ENCODE results near the gene ADAMTS9.

ADAMTS9 gene

GRCh38 chr3:64638511-64638910, 49.3 kb downstream of the ADAMTS9 start:
- Histone ChIP-seq H3K79me2 (ENCODE audit: control insufficient read depth, insufficient read depth, low read length, unreplicated experiment) (no peaks in the 10 kb centered on the region), H3K27me3 (ENCODE audit: insufficient read depth, low read length) (no peaks in the 10 kb centered on the region), H2AFZ (ENCODE audit: low read length, unreplicated experiment) (no peak overlapping the region), H3K36me3 (ENCODE audit: insufficient read depth, low read length) (no peaks in the 10 kb centered on the region), H3K4me1 (ENCODE audit: control insufficient read depth, insufficient read depth, low read length, unreplicated experiment) (no peaks in the 10 kb centered on the region), H3K27ac (ENCODE audit: low read depth, low read length) (no peak overlapping the region), H3K4me3 (ENCODE audit: low read depth, low read length) (no peak overlapping the region)

DNA sequence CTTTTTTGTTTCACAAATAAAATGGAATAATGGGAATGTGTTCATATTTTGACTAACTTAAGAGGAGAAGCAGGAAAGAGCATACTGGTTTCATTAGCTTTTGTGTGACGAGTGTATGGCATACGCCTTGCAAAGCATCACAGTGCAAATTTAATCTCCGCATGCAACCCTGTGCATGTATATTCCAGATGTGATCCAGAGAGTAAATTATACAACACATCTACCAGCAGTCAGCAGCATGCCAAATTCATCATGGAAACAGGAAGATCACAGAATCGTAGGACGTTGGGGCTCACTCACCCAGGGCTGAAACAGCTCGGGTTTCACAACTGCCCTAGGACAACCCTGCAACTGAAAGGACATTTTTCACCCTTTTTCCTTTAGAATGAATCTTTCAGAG, 53.4 kb downstream of the ADAMTS9 start:
- no peaks in the 10 kb centered on the region for H3K79me2 ChIP-seq (ENCODE audit: control insufficient read depth, insufficient read depth, low read length, unreplicated experiment)
- no peaks in the 10 kb centered on the region for H3K27me3 ChIP-seq (ENCODE audit: insufficient read depth, low read length)
- H3K4me3 ChIP-seq (ENCODE audit: low read depth, low read length), result no peak overlapping the region
- no peak overlapping the region for H2AFZ ChIP-seq (ENCODE audit: low read length, unreplicated experiment)
- H3K4me1 ChIP-seq (ENCODE audit: control insufficient read depth, insufficient read depth, low read length, unreplicated experiment), result no peaks in the 10 kb centered on the region
- no peak overlapping the region for H3K27ac ChIP-seq (ENCODE audit: low read depth, low read length)
- H3K36me3 ChIP-seq (ENCODE audit: insufficient read depth, low read length), result no peaks in the 10 kb centered on the region

- Histone ChIP-seq H3K27me3 (ENCODE audit: insufficient read depth, low read length) (no peaks in the 10 kb centered on the region), H3K27ac (ENCODE audit: low read depth, low read length) (no peak overlapping the region), H2AFZ (ENCODE audit: low read length, unreplicated experiment) (no peak overlapping the region), H3K4me1 (ENCODE audit: control insufficient read depth, insufficient read depth, low read length, unreplicated experiment) (no peaks in the 10 kb centered on the region), H3K36me3 (ENCODE audit: insufficient read depth, low read length) (no peaks in the 10 kb centered on the region), H3K4me3 (ENCODE audit: low read depth, low read length) (no peak overlapping the region), H3K79me2 (ENCODE audit: control insufficient read depth, insufficient read depth, low read length, unreplicated experiment) (no peaks in the 10 kb centered on the region)
Measured at GRCh38 chr3:64631951-64632350, 55.8 kb downstream of the ADAMTS9 start.

- no peaks in the 10 kb centered on the region for H3K4me1 ChIP-seq (ENCODE audit: control insufficient read depth, insufficient read depth, low read length, unreplicated experiment)
- no peaks in the 10 kb centered on the region for H3K27me3 ChIP-seq (ENCODE audit: insufficient read depth, low read length)
- H2AFZ ChIP-seq (ENCODE audit: low read length, unreplicated experiment), result no peak overlapping the region
- H3K4me3 ChIP-seq (ENCODE audit: low read depth, low read length), result no peak overlapping the region
- no peaks in the 10 kb centered on the region for H3K36me3 ChIP-seq (ENCODE audit: insufficient read depth, low read length)
- H3K79me2 ChIP-seq (ENCODE audit: control insufficient read depth, insufficient read depth, low read length, unreplicated experiment), result no peaks in the 10 kb centered on the region
- no peak overlapping the region for H3K27ac ChIP-seq (ENCODE audit: low read depth, low read length)
Measured at GRCh38 chr3:64627471-64628321, 60.1 kb downstream of the ADAMTS9 start.

DNA sequence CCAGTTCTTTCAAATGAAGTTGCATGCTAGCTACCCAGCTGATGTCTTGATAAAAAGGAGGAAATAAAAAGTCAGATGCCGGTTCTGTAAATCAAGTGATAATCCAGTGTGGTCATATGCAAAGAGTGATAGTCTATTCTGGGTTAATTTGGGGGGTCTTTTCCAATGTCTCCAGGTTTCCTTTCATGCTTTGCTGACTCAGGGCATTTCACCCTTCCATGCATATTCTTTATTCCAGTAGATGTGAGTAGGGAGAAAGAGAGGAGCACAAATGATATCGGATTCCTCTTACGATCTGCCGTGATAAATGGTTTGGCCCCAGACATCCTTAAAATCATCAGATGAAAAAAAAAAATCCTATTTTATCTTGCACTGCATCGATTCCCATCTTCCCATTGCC, 60.8 kb downstream of the ADAMTS9 start:
- H3K27me3 ChIP-seq (ENCODE audit: insufficient read depth, low read length), result no peaks in the 10 kb centered on the region
- no peak overlapping the region for H3K27ac ChIP-seq (ENCODE audit: low read depth, low read length)
- no peak overlapping the region for H2AFZ ChIP-seq (ENCODE audit: low read length, unreplicated experiment)
- H3K4me1 ChIP-seq (ENCODE audit: control insufficient read depth, insufficient read depth, low read length, unreplicated experiment), result no peaks in the 10 kb centered on the region
- no peaks in the 10 kb centered on the region for H3K36me3 ChIP-seq (ENCODE audit: insufficient read depth, low read length)
- no peaks in the 10 kb centered on the region for H3K79me2 ChIP-seq (ENCODE audit: control insufficient read depth, insufficient read depth, low read length, unreplicated experiment)
- no peak overlapping the region for H3K4me3 ChIP-seq (ENCODE audit: low read depth, low read length)

DNA sequence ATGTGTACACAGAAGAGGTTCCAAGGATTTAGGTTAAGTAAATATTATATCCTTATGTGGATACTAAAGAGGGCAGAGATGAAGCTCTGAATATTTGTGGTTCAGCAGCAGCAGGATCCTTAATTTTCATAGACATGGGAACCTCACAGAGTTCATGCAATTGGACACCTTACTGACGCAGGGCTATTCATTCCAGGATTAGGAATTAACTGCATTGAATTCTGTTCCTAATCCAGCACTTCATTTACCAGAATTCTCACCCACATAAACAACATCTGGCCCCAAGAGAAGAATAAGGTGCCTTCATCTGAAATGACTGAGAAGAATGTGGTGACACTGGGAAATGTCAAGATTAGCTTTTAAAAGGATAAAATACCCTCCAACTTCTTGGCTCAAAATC, 62.4 kb downstream of the ADAMTS9 start:
- no peaks in the 10 kb centered on the region for H3K36me3 ChIP-seq (ENCODE audit: insufficient read depth, low read length)

GRCh38 chr3:64623125-64623524, 64.7 kb downstream of the ADAMTS9 start:
- no peak overlapping the region for H2AFZ ChIP-seq (ENCODE audit: low read length, unreplicated experiment)
- H3K27ac ChIP-seq (ENCODE audit: low read depth, low read length), result no peak overlapping the region
- H3K79me2 ChIP-seq (ENCODE audit: control insufficient read depth, insufficient read depth, low read length, unreplicated experiment), result no peaks in the 10 kb centered on the region
- H3K4me1 ChIP-seq (ENCODE audit: control insufficient read depth, insufficient read depth, low read length, unreplicated experiment), result no peaks in the 10 kb centered on the region
- H3K27me3 ChIP-seq (ENCODE audit: insufficient read depth, low read length), result no peaks in the 10 kb centered on the region
- H3K4me3 ChIP-seq (ENCODE audit: low read depth, low read length), result no peak overlapping the region
- no peaks in the 10 kb centered on the region for H3K36me3 ChIP-seq (ENCODE audit: insufficient read depth, low read length)

More for the DNA sequence above, 62.4 kb downstream of the ADAMTS9 start:
- Histone ChIP-seq H2AFZ (ENCODE audit: low read length, unreplicated experiment) (no peak overlapping the region), H3K4me1 (ENCODE audit: control insufficient read depth, insufficient read depth, low read length, unreplicated experiment) (no peaks in the 10 kb centered on the region), H3K79me2 (ENCODE audit: control insufficient read depth, insufficient read depth, low read length, unreplicated experiment) (no peaks in the 10 kb centered on the region), H3K4me3 (ENCODE audit: low read depth, low read length) (no peak overlapping the region), H3K27ac (ENCODE audit: low read depth, low read length) (no peak overlapping the region), H3K27me3 (ENCODE audit: insufficient read depth, low read length) (no peaks in the 10 kb centered on the region)

DNA sequence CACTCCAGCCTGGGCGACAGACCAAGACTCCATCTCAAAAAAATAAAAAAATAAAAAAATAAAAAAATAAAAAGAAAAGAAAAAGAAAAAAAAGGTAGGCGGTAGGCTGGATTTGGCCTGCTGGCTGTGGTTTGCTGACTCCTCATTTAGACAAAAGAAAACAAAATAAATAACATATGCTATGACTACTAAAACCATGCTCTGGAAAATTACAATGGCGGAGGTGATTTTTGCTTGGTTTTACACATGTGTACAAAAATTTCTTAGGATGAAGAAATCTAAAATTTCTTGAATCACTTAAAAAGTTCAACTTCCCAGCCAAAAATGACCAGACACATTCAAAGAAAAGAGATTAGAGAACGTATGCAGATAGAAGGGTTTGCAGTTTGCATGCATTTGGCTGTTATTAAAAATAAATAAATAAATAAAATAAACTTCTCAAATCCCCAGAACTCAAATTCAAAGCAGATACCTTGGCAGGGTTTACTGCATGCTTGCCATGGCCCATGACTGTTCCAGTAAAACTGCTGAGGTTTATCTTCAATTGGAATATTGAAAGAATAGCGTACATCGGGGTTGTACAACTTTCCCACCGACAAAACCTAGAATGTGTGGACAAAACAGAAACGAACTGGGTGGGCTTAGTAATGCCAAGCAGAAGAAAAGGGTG, 65.9 kb downstream of the ADAMTS9 start:
- Histone ChIP-seq H2AFZ (ENCODE audit: low read length, unreplicated experiment) (no peak overlapping the region), H3K4me1 (ENCODE audit: control insufficient read depth, insufficient read depth, low read length, unreplicated experiment) (no peaks in the 10 kb centered on the region), H3K27ac (ENCODE audit: low read depth, low read length) (no peak overlapping the region), H3K27me3 (ENCODE audit: insufficient read depth, low read length) (no peaks in the 10 kb centered on the region), H3K4me3 (ENCODE audit: low read depth, low read length) (no peak overlapping the region), H3K79me2 (ENCODE audit: control insufficient read depth, insufficient read depth, low read length, unreplicated experiment) (no peaks in the 10 kb centered on the region), H3K36me3 (ENCODE audit: insufficient read depth, low read length) (no peaks in the 10 kb centered on the region)

GRCh38 chr3:64621275-64621674, 66.5 kb downstream of the ADAMTS9 start:
- Histone ChIP-seq H3K79me2 (ENCODE audit: control insufficient read depth, insufficient read depth, low read length, unreplicated experiment) (no peaks in the 10 kb centered on the region), H3K4me3 (ENCODE audit: low read depth, low read length) (no peak overlapping the region), H3K4me1 (ENCODE audit: control insufficient read depth, insufficient read depth, low read length, unreplicated experiment) (no peaks in the 10 kb centered on the region), H3K27ac (ENCODE audit: low read depth, low read length) (no peak overlapping the region), H2AFZ (ENCODE audit: low read length, unreplicated experiment) (no peak overlapping the region), H3K27me3 (ENCODE audit: insufficient read depth, low read length) (no peaks in the 10 kb centered on the region), H3K36me3 (ENCODE audit: insufficient read depth, low read length) (no peaks in the 10 kb centered on the region)

DNA sequence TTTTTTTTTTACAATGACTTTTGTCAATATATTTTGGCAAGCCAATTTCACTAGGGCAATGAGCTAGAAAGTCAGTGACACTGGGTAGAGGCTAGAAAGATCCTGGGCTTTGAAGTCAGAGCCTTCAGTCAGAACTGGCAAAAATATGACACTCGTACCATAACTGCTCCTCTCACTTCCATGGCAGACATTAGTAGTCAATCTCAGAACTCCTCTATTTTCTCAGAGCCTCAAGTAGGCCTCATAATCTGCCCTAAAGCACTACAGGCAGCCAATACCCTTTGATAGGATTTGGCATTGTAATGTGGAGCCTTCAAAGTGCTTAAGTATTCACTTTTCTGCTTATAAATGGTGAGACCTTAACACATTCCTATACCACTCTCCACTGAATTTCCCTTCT, 67.8 kb downstream of the ADAMTS9 start:
- Histone ChIP-seq H3K4me3 (ENCODE audit: low read depth, low read length) (no peak overlapping the region), H3K27ac (ENCODE audit: low read depth, low read length) (no peak overlapping the region), H2AFZ (ENCODE audit: low read length, unreplicated experiment) (no peak overlapping the region), H3K4me1 (ENCODE audit: control insufficient read depth, insufficient read depth, low read length, unreplicated experiment) (no peaks in the 10 kb centered on the region), H3K36me3 (ENCODE audit: insufficient read depth, low read length) (no peaks in the 10 kb centered on the region), H3K27me3 (ENCODE audit: insufficient read depth, low read length) (no peaks in the 10 kb centered on the region), H3K79me2 (ENCODE audit: control insufficient read depth, insufficient read depth, low read length, unreplicated experiment) (no peaks in the 10 kb centered on the region)

GRCh38 chr3:64619216-64619615, 68.6 kb downstream of the ADAMTS9 start:
- no peak overlapping the region for H3K4me3 ChIP-seq (ENCODE audit: low read depth, low read length)
- no peaks in the 10 kb centered on the region for H3K27me3 ChIP-seq (ENCODE audit: insufficient read depth, low read length)
- H2AFZ ChIP-seq (ENCODE audit: low read length, unreplicated experiment), result no peak overlapping the region
- no peak overlapping the region for H3K27ac ChIP-seq (ENCODE audit: low read depth, low read length)
- no peaks in the 10 kb centered on the region for H3K4me1 ChIP-seq (ENCODE audit: control insufficient read depth, insufficient read depth, low read length, unreplicated experiment)
- no peaks in the 10 kb centered on the region for H3K36me3 ChIP-seq (ENCODE audit: insufficient read depth, low read length)
- H3K79me2 ChIP-seq (ENCODE audit: control insufficient read depth, insufficient read depth, low read length, unreplicated experiment), result no peaks in the 10 kb centered on the region
